A549 (cell line): ENCODE results near the gene USP22. TPM values are rescaled to one million over a fixed set of nuclear protein-coding genes. Genes with fewer than 3 reads are reported as not detected.

Experiments used
- ATAC-seq, 2 experiments: fragments of 200-7000 bp in 1 of 2; fragments of >200 bp in 1 of 2; cut with Nextera tagmentation in 1 of 2; cut with Tn5 transposase in 1 of 2; 3 replicates each; pipeline versions ENCODE4 v1.8.0 to v1.9.1; 2018 to 2020; ENCODE audit warnings: mild to moderate bottlenecking in 1 of 2, moderate library complexity in 1 of 2
- CTCF ChIA-PET: fragments of 300-600 bp; sonication (Branson Sonifier 250); formaldehyde crosslinking; extraction: SDS; loops from one replicate; lab custom pipeline; 2021; ENCODE audit warnings: antibody characterized with exemption, inconsistent platforms; lab: Yijun Ruan, JAX
- POLR2A ChIA-PET: fragments of 350-600 bp; formaldehyde crosslinking; extraction: SDS; loops from one replicate; lab custom pipeline; 2021; ENCODE audit warnings: antibody characterized with exemption, inconsistent platforms; lab: Yijun Ruan, JAX
- DNase-seq, 2 experiments: peaks; one replicate each; pipeline versions ENCODE4 v3.0.0 to v3.0.0-alpha.2; 2011 to 2016; ENCODE audit warnings: low read depth in 1 of 2, low spot score in 1 of 2
- FAIRE-seq: peaks from 2 replicates; lab custom pipeline; 2011; peaks lifted over from hg19 to GRCh38; lab: Jason Lieb, UNC
- H3K27ac ChIP-seq, 2 experiments: fragments of >200 bp; sonication (Bioruptor Twin); formaldehyde crosslinking; 3 replicates each; pipeline ENCODE4 v1.5.1; 2016 to 2017
- H3K4me1 ChIP-seq: fragments of >200 bp; sonication (Bioruptor Twin); formaldehyde crosslinking; 3 replicates; pipeline ENCODE4 v1.6.1; 2016
- H3K4me2 ChIP-seq: fragments of >200 bp; sonication (Bioruptor Twin); formaldehyde crosslinking; 3 replicates; pipeline ENCODE4 v1.6.1; 2016
- H3K4me3 ChIP-seq: fragments of >200 bp; sonication (Bioruptor Twin); formaldehyde crosslinking; 3 replicates; pipeline ENCODE4 v1.5.1; 2016
- H3K9me3 ChIP-seq: fragments of >200 bp; sonication (Bioruptor Twin); formaldehyde crosslinking; 3 replicates; pipeline ENCODE4 v1.6.1; 2016
- ATOH8 ChIP-seq: fragments of 250-450 bp; sonication (Bioruptor Pico); IDR thresholded peaks from 2 replicates; pipeline ENCODE4 v1.5.0; 2020; ENCODE audit warnings: low read depth, mild to moderate bottlenecking, moderate library complexity
- CBX2 ChIP-seq: fragments of 200-600 bp; sonication (generic); IDR thresholded peaks from 2 replicates; pipeline ENCODE4 v1.6.1; 2016; ENCODE audit warnings: low read depth, mild to moderate bottlenecking, borderline replicate concordance
- CEBPB ChIP-seq, 2 experiments: fragments of >200 bp in 1 of 2; sonication (Bioruptor Twin) in 1 of 2; formaldehyde crosslinking in 1 of 2; IDR thresholded peaks; 2 replicates each; pipeline ENCODE4 v1.6.1; 2012 to 2016
- E2F6 ChIP-seq: IDR thresholded peaks from 2 replicates; pipeline ENCODE4 v1.6.1; 2012; ENCODE audit warnings: low read depth, borderline replicate concordance
- EHF ChIP-seq: fragments of 250-450 bp; sonication (Bioruptor Pico); IDR thresholded peaks from 2 replicates; pipeline ENCODE4 v1.5.0; 2020; ENCODE audit warnings: mild to moderate bottlenecking
- ELK1 ChIP-seq: fragments of 150-350 bp; IDR thresholded peaks from 2 replicates; pipeline ENCODE4 v1.6.1; 2014; ENCODE audit warnings: low read depth, mild to moderate bottlenecking, low read length
- EP300 ChIP-seq, 2 experiments: fragments of >200 bp; sonication (Bioruptor Twin); formaldehyde crosslinking; IDR thresholded peaks; 2 replicates in 1 of 2; 3 replicates in 1 of 2; pipeline ENCODE4 v1.6.1; 2016 to 2017
- ESRRA ChIP-seq: fragments of 150-350 bp; IDR thresholded peaks from 2 replicates; pipeline ENCODE4 v1.6.1; 2014; ENCODE audit warnings: mild to moderate bottlenecking, low read length, borderline replicate concordance
- GATA3 ChIP-seq: IDR thresholded peaks from 2 replicates; pipeline ENCODE4 v1.6.1; 2012; ENCODE audit warnings: borderline replicate concordance
- HDAC2 ChIP-seq: fragments of 200-600 bp; sonication (generic); IDR thresholded peaks from 2 replicates; pipeline ENCODE4 v1.6.1; 2016
- HOXB13 ChIP-seq: fragments of 250-450 bp; sonication (Bioruptor Pico); IDR thresholded peaks from 2 replicates; pipeline ENCODE4 v1.5.0; 2020; ENCODE audit warnings: low read depth, mild to moderate bottlenecking, moderate library complexity
- HOXB5 ChIP-seq: fragments of 250-450 bp; sonication (Bioruptor Pico); IDR thresholded peaks from 2 replicates; pipeline ENCODE4 v1.5.0; 2020; ENCODE audit warnings: mild to moderate bottlenecking, moderate library complexity
- JUN ChIP-seq, 2 experiments: fragments of >200 bp; sonication (Bioruptor Twin); formaldehyde crosslinking; IDR thresholded peaks; 2 replicates in 1 of 2; 3 replicates in 1 of 2; pipeline ENCODE4 v1.6.1; 2016 to 2017
- MAFK ChIP-seq: fragments of 450-650 bp; IDR thresholded peaks from 2 replicates; pipeline ENCODE4 v1.6.1; 2014; ENCODE audit not compliant: partially characterized antibody
- MAZ ChIP-seq: fragments of 150-350 bp; IDR thresholded peaks from 2 replicates; pipeline ENCODE4 v1.6.1; 2014; ENCODE audit warnings: antibody characterized with exemption, low read depth, low read length, borderline replicate concordance
- MYC ChIP-seq: IDR thresholded peaks from 2 replicates; pipeline ENCODE4 v1.6.1; 2012; ENCODE audit warnings: mild to moderate bottlenecking, inconsistent platforms, low read length, improper control_type of control experiment, borderline replicate concordance
- NPAS2 ChIP-seq: fragments of 250-450 bp; sonication (Bioruptor Pico); IDR thresholded peaks from 2 replicates; pipeline ENCODE4 v1.8.0; 2022; ENCODE audit warnings: mild to moderate bottlenecking, moderate library complexity, borderline replicate concordance
- NR3C1 ChIP-seq: fragments of >200 bp; sonication (Bioruptor Twin); formaldehyde crosslinking; IDR thresholded peaks from 3 replicates; pipeline ENCODE4 v1.6.1; 2017
- PHF8 ChIP-seq: fragments of 200-600 bp; sonication (generic); IDR thresholded peaks from 2 replicates; pipeline ENCODE4 v1.6.1; 2016; ENCODE audit warnings: low read depth, mild to moderate bottlenecking, antibody characterized with exemption, moderate library complexity, borderline replicate concordance
- POLR2AphosphoS2 ChIP-seq: conservative IDR thresholded peaks from 2 replicates; pipeline ENCODE4 v1.6.1; 2012; ENCODE audit warnings: low read length, improper control_type of control experiment, inconsistent platforms
- RARB ChIP-seq: fragments of 250-450 bp; sonication (Bioruptor Pico); IDR thresholded peaks from 2 replicates; pipeline ENCODE4 v1.8.0; 2021; ENCODE audit warnings: mild to moderate bottlenecking, moderate library complexity
- REST ChIP-seq: fragments of 200-600 bp; sonication (generic); IDR thresholded peaks from 2 replicates; pipeline ENCODE4 v1.6.1; 2016; ENCODE audit warnings: antibody characterized with exemption, mild to moderate bottlenecking, moderate library complexity
- RFX5 ChIP-seq: fragments of 450-650 bp; IDR thresholded peaks from 2 replicates; pipeline ENCODE4 v1.7.1; 2014; ENCODE audit warnings: antibody characterized with exemption, mild to moderate bottlenecking, moderate library complexity
- SMC3 ChIP-seq: fragments of >200 bp; sonication (Bioruptor Twin); formaldehyde crosslinking; IDR thresholded peaks from 3 replicates; pipeline ENCODE4 v1.6.1; 2018; ENCODE audit warnings: inconsistent platforms
- TFCP2L1 ChIP-seq: fragments of 250-450 bp; sonication (Bioruptor Pico); IDR thresholded peaks from 2 replicates; pipeline ENCODE4 v1.5.0; 2021; ENCODE audit warnings: mild to moderate bottlenecking
- TP53 ChIP-seq: fragments of 250-450 bp; sonication (Bioruptor Pico); IDR thresholded peaks from 2 replicates; pipeline ENCODE4 v1.5.0; 2021; ENCODE audit warnings: mild to moderate bottlenecking, moderate library complexity
- ZC3H11A ChIP-seq: fragments of 450-650 bp; IDR thresholded peaks from 2 replicates; pipeline ENCODE4 v1.6.1; 2014; ENCODE audit warnings: antibody characterized with exemption, mild to moderate bottlenecking
- ZFP36 ChIP-seq: fragments of 450-650 bp; IDR thresholded peaks from 2 replicates; pipeline ENCODE4 v1.6.1; 2014; ENCODE audit warnings: borderline replicate concordance; ENCODE audit not compliant: partially characterized antibody
- ZSCAN20 ChIP-seq: fragments of 250-450 bp; sonication (Bioruptor Pico); IDR thresholded peaks from 2 replicates; pipeline ENCODE4 v1.8.0; 2022; ENCODE audit warnings: mild to moderate bottlenecking, moderate library complexity
- WGBS: methylation state at CpG from one replicate; pipeline ENCODE4 v1.1.6; 2017; ENCODE audit errors: missing lambda C conversion rate; 5-methylcytosine and 5-hydroxymethylcytosine counted together
- polyA plus RNA-seq, 4 experiments: library from polyadenylated mRNA; depleted of rRNA in 3 of 4; stranded (reverse); fragments of >200 nt; fragmentation: RNase III in 1 of 4; extraction: RNeasy Plus Mini Kit Qiagen cat#74134 plus additional on column Dnase treatment in 1 of 4; gene quantifications; 2 replicates in 3 of 4; 3 replicates in 1 of 4; pipeline ENCODE4 v1.2.3, GENCODE V29; 2011 to 2017

USP22 gene
- polyA plus RNA-seq, 2 of the 4 experiments (the other 2 are of a cell fraction), result 130 to 293 TPM

GRCh38 chr17:21018894-21019293 is 23.9 kb downstream of the USP22 start:
- ATAC-seq, result no peak
- CTCF ChIA-PET, result interaction anchor here (0.9 to 4.4 kb wide), 4 partner anchors 13 to 493 kb away, joined by 4 to 23 read pairs (median 7); partner anchors contain the start of gene USP22
- DNase-seq, result no peak
- H3K4me2 ChIP-seq, result no peak overlapping the region
- POLR2A ChIA-PET, result interaction anchor here (0.6 to 1.7 kb wide), 2 partner anchors 10 to 23 kb away, joined by 3 to 7 read pairs; no protein-coding TSS in a partner anchor
- TF ChIP-seq POLR2AphosphoS2 (no peak), ZC3H11A (no peak), ZFP36 (no peak), ATOH8 (CRISPR knock-in tag) (no peak), ELK1 (no peak), GATA3 (no peak), HOXB13 (no peak)
- TF ChIP-seq, all 56 proteins: peak for 0
- H3K4me1 ChIP-seq, result no peaks in the 10 kb centered on the region
- no peak overlapping the region for H3K27ac ChIP-seq
- WGBS, result 90% methylated on average over 9 of the region's 9 CpGs
- H3K9me3 ChIP-seq, result no peaks in the 10 kb centered on the region
- FAIRE-seq, result no peak
- no peak overlapping the region for H3K4me3 ChIP-seq

- CTCF ChIA-PET, result interaction anchor here (4.4 kb wide), 1 partner anchor 26 kb away, joined by 23 read pairs; the partner anchor contains the start of gene USP22
- Histone ChIP-seq H3K27ac (no peak overlapping the region), H3K4me1 (no peaks in the 10 kb centered on the region), H3K4me3 (no peak overlapping the region)
- DNase-seq, result no peak
- no peak for ATAC-seq
- TF ChIP-seq EP300 (IDR thresholded peaks at IDR 0.05), result no peak
- no peak for TF ChIP-seq TP53
- TF ChIP-seq RARB (CRISPR knock-in tag), result no peak
- TF ChIP-seq ESRRA, result no peak
- no peak for TF ChIP-seq JUN (IDR thresholded peaks at IDR 0.05)
- TF ChIP-seq NPAS2 (CRISPR knock-in tag), result no peak
- no peak for TF ChIP-seq SMC3
- TF ChIP-seq TFCP2L1, result no peak
- no peak for TF ChIP-seq ZSCAN20
- TF ChIP-seq, all 56 proteins: peak for 0
- POLR2A ChIA-PET, result interaction anchor here (1.7 kb wide), 1 partner anchor 24 kb away, joined by 3 read pairs; no protein-coding TSS in a partner anchor
- 84% methylated on average over 10 of the region's 10 CpGs for WGBS
- H3K9me3 ChIP-seq, result no peaks in the 10 kb centered on the region
- FAIRE-seq, result no peak
- no peak overlapping the region for H3K4me2 ChIP-seq
These were observed 24.9 kb downstream of the USP22 start for GRCh38 chr17:21017861-21018260.

GRCh38 chr17:21017256-21017655 is 25.6 kb downstream of the USP22 start:
- no peaks in the 10 kb centered on the region for H3K4me1 ChIP-seq
- DNase-seq, result no peak
- no peak for ATAC-seq
- no peak overlapping the region for H3K4me2 ChIP-seq
- FAIRE-seq, result no peak
- no peak overlapping the region for H3K4me3 ChIP-seq
- 93% methylated on average over 15 of the region's 15 CpGs for WGBS
- ChIA-PET CTCF (interaction anchor here (1.1 to 1.7 kb wide), 2 partner anchors 26 to 83 kb away, joined by 3 to 7 read pairs; partner anchors contain the start of gene USP22), POLR2A (no interaction called here)
- H3K27ac ChIP-seq, result no peak overlapping the region
- H3K9me3 ChIP-seq, result no peaks in the 10 kb centered on the region
- TF ChIP-seq MYC, result no peak
- no peak for TF ChIP-seq MAZ
- TF ChIP-seq MAFK, result no peak
- TF ChIP-seq RFX5, result no peak
- no peak for TF ChIP-seq PHF8
- TF ChIP-seq HDAC2, result no peak
- TF ChIP-seq CEBPB (IDR thresholded peaks at IDR 0.05), result no peak
- TF ChIP-seq ELK1, result no peak
- no peak for TF ChIP-seq REST
- no peak for TF ChIP-seq SMC3
- no peak for TF ChIP-seq E2F6
- TF ChIP-seq CBX2, result no peak
- TF ChIP-seq EHF (CRISPR knock-in tag), result no peak
- no peak for TF ChIP-seq NR3C1
- TF ChIP-seq HOXB5 (CRISPR knock-in tag), result no peak
- no peak for TF ChIP-seq EP300 (IDR thresholded peaks at IDR 0.05)
- no peak for TF ChIP-seq ZC3H11A
